NCI-H460 (cell line): ENCODE measurements around the gene TSC1. TPM values are rescaled to one million over a fixed set of nuclear protein-coding genes. Genes with fewer than 3 reads are reported as not detected.

ENCODE experiments used
- DNase-seq: peaks from one replicate; pipeline ENCODE4 v3.0.0-alpha.2; 2016; ENCODE audit warnings: low read depth; ENCODE audit errors: extremely low read depth
- total RNA-seq: library from RNA; depleted of rRNA; stranded (reverse); fragments of >200 nt; shearing (Covaris generic); gene quantifications from 2 replicates; pipeline ENCODE4 v1.2.3, GENCODE V29; 2014

TSC1 gene
- total RNA-seq, 1 experiment from 2014 or later: 34.1 TPM

DNA sequence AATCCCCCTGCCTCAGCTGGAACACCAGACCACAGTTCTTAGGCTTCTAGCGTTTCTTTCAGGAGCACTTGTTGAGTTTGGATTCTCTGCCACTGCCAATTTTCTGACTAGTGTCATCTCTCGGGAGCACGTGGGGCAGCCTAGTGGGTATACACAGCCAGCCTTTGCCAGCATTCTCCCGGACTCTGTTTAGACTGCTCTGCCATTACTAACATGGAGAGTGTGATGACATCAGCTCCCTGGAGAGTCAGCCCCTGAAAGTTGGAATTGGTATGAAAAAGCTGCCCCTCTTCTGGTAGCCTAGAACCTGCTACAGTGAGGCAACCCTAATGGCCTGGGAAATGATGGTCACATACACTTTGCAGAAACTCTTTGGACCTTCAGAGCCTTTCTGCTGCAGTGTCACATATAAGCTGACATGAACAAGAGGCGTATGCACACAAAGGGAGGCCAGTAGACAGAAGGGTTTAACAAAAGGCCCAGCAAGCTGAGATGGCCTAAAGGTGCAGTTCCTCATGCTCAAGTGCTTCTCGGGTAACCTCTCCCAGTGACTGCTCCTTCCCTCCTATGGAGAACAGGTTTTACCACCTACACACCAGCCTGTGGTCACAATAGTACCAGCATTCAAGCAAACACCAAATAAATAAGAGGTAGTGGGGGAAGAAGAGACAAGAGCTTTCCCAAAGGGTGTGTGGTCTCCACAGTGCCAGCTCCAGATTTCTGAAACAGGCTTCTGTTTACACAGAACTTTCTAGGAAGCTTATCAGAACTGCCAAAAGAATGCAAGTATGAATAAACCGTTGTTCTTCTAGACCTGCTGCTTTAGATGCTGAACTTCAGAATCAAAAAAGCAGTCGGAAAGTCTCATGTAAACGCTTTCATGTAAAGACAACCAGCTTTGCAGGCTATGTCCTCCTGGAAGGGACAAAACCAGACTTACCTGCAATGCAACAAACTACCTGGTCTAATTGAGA is 49.3 kb downstream of the TSC1 start:
- no peak for DNase-seq

DNA sequence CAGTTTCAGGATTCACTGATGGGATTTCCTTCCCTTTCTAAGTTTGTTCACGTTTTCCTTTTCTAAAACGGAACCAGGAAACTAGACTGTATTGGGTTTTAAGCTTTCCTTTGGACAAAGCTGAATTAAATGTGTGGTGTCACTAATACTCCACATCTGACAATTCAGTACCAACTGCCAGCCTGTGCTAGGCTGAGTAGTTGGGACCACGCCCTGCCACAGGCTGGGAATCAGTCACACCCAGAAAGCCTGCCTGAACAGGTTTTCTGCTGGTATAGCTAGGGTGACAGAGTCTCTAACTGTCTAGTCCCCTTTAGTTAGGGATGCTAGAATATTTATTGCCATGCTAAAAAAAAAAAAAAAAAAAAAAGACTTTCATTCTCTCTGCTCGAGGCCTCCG is 50.1 kb downstream of the TSC1 start:
- no peak for DNase-seq

DNA sequence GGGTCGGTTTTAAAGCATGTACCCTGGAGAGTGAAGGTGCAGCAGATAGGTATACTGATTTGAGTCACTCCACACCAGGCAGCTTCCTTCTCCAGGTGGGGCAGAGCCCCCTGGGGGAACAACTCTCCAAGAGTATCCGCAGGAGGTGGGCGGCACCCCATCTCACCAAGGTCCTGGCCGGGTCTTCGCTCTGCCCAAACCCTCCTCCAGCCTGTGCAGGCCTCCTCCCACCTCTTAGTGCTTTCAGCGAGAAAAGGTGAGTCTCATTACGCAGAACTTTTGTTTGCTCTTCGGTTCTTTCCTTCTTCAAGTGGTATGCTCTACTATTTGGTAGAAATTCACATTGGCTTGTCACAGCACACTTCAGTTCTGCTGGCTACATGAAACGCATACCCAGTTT is 52.0 kb downstream of the TSC1 start:
- no peak for DNase-seq

DNA sequence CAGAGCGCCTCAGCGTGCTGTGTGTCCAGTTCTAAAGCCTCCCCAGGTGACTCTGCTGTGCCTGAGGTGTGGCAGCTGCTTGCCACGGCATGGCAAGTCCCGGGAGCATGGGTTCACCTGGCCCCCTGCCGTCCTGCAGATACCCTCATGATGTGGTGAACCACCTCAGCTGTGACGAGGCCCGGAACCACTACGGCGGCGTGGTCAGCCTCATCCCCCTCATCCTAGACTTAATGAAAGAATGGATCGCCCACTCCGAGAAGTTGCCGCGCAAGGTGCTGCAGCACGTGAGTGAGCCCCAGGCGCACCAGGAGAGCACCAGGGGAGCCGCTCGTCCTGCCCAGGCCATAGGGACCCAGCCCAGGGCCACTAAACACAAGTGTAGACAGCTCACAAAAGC is 56.3 kb downstream of the TSC1 start:
- no peak for DNase-seq

GRCh38 chr9:132887181-132888120 is 57.0 kb downstream of the TSC1 start:
- no peak for DNase-seq

- DNase-seq: no peak
Measured at GRCh38 chr9:132886334-132886725, 58.1 kb downstream of the TSC1 start.

- no peak for DNase-seq
Measured at GRCh38 chr9:132885720-132886333, 58.6 kb downstream of the TSC1 start.

- DNase-seq: no peak
Measured at GRCh38 chr9:132883349-132884294, 60.8 kb downstream of the TSC1 start.

DNA sequence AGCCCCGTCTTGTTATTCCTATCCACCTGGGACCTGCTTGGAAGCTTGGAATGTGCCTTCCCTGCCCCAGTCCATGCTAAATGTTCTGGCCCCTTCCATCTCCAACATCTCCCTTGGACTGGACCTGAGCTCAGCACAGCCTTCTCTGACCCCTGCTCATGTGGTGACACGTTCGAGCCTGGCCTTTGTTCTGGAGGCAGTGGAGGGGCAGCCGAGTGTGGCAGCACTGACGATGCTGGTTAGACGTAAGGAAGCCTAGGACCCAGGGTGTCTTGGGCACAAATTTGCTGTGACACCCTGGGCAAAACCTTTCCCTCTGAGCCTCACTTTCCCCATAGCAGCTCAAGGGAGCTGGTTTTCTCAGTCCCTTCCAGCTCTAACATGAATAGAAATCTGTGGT is 61.8 kb downstream of the TSC1 start:
- no peak for DNase-seq

DNA sequence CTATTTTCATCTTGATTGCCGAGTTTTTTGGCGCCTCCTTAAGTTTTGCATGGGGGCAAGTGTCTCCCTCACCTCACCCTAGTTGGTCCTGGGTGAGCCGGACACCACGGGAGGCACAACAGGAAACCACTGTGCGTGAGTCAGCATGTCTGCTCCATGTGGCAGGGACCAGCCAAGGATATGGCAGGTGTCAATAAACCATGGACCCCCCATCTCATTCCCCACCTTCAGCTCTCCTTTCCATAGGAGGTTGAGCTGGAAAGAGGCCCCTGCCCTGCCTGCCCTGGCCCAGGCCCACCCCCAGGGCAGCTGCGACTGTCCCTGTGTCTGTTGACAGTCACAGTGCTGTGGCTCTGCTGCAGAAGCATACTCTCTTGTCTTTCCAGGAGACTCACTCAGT is 62.6 kb downstream of the TSC1 start:
- DNase-seq: no peak

GRCh38 chr9:132880324-132880661 is 64.1 kb downstream of the TSC1 start:
- no peak for DNase-seq

DNA sequence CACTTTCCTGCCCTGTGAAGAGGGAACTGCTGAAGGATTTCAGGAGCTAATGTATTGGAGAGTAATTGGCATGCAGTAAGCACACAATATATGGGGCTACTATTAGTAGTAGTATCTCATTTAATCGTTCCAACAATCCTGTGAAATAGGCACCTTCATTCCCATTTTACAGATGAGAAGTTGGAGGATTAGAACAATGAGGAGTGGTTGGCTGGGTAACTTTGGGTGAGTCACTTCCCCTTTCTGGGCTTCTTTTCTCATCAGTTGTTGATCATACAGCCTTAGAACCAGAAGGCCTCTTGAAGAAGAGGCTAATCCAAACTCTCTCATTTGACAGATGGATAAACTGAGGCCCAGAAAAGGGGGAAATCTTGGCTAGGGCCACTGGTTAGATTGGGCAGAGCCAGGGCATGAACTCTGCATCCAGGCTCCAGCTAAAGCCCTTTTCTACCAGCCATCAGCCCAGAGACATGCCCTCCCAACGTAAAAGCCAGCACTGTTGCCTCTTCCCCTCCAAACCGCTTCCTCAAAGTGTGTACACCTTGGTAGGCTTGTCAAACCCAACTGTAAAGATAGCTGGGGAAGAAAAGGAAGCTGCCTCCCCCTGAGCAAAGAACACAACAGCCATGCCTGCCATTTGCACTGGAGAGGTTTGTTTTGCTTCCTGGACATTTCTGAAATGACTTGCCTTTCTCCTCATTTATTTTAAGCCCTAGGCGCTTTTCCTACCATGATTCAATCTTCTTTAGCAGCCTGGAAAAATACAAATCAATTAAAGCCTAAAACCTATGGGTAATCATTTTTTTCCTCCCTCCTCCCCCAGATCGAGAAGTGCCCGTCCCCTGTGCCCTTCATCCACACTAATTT is 64.7 kb downstream of the TSC1 start:
- no peak for DNase-seq

DNA sequence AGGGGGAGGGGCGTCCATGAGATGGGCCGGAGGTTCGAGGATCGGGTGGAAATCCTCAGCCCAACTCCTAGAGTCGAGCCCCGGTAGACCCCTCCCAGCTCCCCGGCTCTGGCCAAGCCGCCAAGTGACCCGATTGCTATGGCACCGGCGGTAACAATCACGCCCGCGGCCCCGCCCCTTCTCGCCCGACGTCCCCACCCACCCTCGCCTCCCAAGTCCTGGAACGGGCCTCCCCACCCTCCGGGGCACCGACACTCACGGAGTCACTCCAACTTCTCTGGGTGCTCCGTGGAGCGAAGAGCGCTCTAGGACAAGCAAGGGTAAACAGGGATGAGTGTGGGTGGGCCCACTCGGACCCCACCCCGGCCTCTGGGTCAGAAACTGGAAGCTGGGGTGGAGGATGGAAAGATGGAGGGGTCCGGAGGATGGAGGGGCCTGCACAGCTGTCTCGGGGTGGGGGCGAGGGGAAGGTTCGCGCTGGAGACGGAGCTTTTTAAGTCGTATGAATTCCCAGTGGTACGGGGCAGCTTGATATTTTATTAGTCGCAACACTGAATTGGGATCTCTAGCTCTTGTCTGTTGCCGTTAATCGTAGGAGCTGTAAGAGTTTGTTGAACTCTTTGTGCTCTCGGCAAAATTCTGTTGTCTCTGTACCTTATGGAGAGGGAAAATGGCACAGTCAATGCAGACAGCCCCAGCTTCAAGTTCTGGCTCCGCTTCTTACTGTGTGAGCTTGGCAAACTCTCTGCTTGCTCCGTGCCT is 65.5 kb downstream of the TSC1 start, which contains the start of gene SPACA9:
Gene SPACA9 (plus strand): TSS at position 204 of the 762 bp plus-strand sequence. CDS start 5,050 bp downstream, outside the sequence.
- DNase-seq: peak; percentile 21

DNA sequence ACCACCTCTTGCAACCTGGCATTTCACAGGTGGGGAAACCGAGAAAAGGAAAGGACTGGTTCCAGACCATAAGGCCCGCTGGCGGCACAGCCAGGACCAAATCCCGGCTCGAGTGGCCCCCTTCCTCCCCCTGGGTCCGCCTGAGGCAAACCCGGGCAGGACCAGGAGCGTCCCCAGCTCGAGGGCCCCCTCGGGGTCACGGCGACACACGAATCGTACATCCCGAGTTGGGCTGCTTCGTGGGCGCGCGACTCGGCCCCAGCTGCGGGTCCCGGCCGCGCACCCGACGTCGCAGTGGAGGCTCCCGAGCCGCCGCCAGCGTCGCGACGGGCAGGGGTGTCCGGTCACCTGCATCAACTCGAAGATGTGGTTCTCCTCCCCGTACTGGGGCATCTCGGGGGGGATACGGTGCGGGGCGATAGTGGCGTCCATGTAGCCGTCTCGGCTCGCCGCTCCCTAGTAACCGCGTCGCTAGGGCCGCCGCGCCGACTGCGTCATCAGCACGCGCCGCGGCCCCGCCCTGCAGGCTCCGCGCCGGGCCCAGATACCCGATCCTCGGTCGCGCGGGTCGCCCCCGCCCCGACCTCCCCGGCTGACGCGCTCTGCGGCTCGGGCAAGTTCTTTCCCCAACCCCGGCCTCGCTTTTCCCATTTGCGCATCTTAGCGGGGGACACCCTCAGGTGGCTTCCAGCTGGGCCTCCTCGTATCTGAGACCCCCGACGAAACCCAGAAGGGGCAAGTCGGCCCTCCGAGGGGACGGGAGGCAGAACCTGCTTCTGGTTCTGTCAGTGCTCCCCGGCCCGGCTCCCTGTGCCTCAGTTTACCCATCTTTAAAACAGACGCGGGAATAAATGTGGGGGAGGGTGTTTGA is 66.4 kb downstream of the TSC1 start, which contains the start of gene AK8:
Gene AK8 (minus strand): TSS at position 461 of the 871 bp plus-strand sequence. CDS start 29 bp downstream, at position 432.
- DNase-seq: peak; percentile 58

- DNase-seq: no peak
Measured at GRCh38 chr9:132877458-132877823, 67.0 kb downstream of the TSC1 start.

DNA sequence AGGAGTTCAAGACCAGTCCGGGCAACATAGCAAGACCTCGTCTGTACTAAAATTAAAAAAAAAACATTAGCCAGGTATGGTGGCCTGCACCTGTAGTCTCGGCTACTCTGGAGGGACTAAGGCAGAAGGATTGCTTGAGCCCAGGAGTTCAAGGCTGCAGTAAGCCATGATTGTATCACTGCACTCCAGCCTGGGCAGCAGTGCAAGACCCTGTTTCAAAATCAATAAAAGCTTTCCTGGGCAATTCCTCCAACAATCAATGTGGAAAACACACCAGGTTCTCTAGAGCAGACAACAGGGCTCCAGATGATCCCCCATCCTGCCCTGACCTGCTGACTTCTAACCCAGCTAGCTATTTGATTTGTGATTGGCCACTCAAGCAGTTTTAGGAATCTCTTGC is 67.6 kb downstream of the TSC1 start:
- no peak for DNase-seq

DNA sequence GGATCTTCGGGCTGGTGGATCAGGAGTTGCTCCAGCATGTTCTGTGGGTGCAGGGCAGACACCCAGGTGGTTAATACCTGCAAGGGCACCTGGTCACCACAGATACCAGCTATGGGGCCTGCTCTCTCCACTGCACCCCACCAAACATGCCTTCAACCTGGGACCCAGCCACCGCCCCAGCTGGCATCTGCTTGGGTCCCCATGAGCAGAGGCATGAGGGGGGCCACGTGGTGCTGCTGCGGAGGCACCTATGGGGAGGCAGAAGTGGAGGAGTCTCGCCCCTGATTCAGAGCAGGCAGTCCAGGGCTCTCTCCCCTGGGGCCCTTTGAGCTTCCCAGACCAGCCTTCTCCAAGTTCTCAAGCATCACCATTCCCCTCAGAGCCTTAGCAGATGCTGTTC is 69.3 kb downstream of the TSC1 start:
- no peak for DNase-seq
